ENCODE data around the gene ZNF407.

DNA sequence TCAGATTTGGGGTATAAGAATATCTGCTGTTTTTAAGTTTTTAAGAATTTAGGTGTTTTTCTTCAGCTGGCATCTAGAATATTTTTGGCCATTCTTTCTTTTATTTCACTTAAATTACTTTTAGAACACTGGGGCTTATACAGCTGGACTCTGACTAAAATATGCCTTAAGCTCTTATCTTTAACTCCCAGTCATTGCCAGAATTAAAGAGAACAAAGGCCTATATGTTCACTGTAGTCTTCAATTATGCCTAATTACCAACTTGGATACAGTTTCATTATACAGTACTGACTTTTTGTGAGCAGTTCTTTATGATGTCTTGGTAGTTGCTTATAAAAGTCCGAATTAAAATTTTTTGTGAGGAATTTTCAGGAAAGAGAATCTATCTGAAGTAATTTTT lies 192.8 kb downstream of the ZNF407 start:
- TF ChIP-seq JUND (IDR thresholded peaks at IDR 0.05) (no peak), SP1 (IDR thresholded peaks at IDR 0.05) (no peak), CTCF (IDR thresholded peaks at IDR 0.05; ENCODE audit: low read depth, low read length, missing input control) (no peak), EGR1 (IDR thresholded peaks at IDR 0.05; ENCODE audit: low read depth in 2 of 2) (no peak), ZBTB33 (IDR thresholded peaks at IDR 0.05) (no peak), MAX (IDR thresholded peaks at IDR 0.05) (no peak), RXRA (IDR thresholded peaks at IDR 0.05) (no peak), YY1 (IDR thresholded peaks at IDR 0.05) (no peak), TAF1 (conservative IDR thresholded peaks at IDR 0.05) (no peak)
- TF ChIP-seq, protein P1, sequence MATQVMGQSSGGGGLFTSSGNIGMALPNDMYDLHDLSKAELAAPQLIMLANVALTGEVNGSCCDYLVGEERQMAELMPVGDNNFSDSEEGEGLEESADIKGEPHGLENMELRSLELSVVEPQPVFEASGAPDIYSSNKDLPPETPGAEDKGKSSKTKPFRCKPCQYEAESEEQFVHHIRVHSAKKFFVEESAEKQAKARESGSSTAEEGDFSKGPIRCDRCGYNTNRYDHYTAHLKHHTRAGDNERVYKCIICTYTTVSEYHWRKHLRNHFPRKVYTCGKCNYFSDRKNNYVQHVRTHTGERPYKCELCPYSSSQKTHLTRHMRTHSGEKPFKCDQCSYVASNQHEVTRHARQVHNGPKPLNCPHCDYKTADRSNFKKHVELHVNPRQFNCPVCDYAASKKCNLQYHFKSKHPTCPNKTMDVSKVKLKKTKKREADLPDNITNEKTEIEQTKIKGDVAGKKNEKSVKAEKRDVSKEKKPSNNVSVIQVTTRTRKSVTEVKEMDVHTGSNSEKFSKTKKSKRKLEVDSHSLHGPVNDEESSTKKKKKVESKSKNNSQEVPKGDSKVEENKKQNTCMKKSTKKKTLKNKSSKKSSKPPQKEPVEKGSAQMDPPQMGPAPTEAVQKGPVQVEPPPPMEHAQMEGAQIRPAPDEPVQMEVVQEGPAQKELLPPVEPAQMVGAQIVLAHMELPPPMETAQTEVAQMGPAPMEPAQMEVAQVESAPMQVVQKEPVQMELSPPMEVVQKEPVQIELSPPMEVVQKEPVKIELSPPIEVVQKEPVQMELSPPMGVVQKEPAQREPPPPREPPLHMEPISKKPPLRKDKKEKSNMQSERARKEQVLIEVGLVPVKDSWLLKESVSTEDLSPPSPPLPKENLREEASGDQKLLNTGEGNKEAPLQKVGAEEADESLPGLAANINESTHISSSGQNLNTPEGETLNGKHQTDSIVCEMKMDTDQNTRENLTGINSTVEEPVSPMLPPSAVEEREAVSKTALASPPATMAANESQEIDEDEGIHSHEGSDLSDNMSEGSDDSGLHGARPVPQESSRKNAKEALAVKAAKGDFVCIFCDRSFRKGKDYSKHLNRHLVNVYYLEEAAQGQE (IDR thresholded peaks at IDR 0.05): no peak
- TF ChIP-seq, protein P2, sequence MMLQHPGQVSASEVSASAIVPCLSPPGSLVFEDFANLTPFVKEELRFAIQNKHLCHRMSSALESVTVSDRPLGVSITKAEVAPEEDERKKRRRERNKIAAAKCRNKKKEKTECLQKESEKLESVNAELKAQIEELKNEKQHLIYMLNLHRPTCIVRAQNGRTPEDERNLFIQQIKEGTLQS (IDR thresholded peaks at IDR 0.05): no peak
